Astrocyte of the cerebellum (primary cell): Measurements from ENCODE around the gene CHST15.

Experiments used
- DNase-seq: peaks from one replicate; pipeline ENCODE4 v3.0.0-alpha.2; 2011; ENCODE audit warnings: low read depth
- H3K4me3 ChIP-seq: 2 replicates; pipeline ENCODE4 v1.5.1; 2011; ENCODE audit warnings: mild to moderate bottlenecking, low read depth, low read length, moderate library complexity
- in situ Hi-C: cut with HindIII; loops from 2 replicates; pipeline ENCODE4 v1.10.0; 2017; ENCODE audit warnings: low sequenced_read_pairs
- TF ChIP-seq, protein P1 (sequence below): IDR thresholded peaks from 2 replicates; pipeline ENCODE4 v1.5.1; 2012; ENCODE audit warnings: low read length, low read depth, moderate library complexity, mild to moderate bottlenecking; ENCODE audit errors: missing control alignments

Gene CHST15

DNA sequence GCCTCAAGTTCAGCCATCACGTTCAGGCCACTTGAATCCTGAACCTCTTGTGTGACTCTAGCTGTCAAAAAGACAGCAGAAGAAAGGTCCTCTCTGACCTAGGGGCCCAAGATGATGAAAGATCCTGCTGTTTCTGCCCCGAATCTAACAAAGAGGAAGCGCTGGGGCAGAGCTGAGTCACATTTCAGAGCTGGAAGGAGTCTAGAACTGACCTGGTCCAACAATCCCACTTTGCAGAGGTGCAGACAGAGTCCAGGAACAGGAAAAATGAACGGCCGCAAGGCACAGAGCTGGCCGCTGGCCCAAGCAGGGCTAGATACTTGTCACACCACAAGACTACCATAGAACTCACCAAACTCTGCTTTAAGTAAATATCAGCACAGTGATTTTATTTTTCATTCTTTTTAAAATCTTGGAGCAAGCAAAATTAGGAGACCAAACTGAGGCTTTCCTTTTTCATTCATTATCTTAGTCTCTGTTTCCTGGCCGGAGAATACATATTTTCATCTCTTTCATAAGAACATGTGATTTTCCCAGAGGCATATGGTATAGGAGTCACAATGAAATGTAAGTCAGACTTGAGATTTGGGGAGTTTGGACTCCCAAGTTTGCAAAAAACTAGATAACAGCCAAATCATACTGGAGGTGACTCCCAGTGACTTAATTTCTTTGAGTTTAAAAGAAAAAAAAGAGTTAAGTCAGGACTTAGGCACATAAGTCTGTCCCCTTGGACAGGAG is 52.8 kb downstream of the CHST15 start:
- no peak for DNase-seq
- H3K4me3 ChIP-seq = no peak overlapping the region
- TF ChIP-seq, protein P1, sequence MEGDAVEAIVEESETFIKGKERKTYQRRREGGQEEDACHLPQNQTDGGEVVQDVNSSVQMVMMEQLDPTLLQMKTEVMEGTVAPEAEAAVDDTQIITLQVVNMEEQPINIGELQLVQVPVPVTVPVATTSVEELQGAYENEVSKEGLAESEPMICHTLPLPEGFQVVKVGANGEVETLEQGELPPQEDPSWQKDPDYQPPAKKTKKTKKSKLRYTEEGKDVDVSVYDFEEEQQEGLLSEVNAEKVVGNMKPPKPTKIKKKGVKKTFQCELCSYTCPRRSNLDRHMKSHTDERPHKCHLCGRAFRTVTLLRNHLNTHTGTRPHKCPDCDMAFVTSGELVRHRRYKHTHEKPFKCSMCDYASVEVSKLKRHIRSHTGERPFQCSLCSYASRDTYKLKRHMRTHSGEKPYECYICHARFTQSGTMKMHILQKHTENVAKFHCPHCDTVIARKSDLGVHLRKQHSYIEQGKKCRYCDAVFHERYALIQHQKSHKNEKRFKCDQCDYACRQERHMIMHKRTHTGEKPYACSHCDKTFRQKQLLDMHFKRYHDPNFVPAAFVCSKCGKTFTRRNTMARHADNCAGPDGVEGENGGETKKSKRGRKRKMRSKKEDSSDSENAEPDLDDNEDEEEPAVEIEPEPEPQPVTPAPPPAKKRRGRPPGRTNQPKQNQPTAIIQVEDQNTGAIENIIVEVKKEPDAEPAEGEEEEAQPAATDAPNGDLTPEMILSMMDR = no peak
- in situ Hi-C loops = no loop called here

DNA sequence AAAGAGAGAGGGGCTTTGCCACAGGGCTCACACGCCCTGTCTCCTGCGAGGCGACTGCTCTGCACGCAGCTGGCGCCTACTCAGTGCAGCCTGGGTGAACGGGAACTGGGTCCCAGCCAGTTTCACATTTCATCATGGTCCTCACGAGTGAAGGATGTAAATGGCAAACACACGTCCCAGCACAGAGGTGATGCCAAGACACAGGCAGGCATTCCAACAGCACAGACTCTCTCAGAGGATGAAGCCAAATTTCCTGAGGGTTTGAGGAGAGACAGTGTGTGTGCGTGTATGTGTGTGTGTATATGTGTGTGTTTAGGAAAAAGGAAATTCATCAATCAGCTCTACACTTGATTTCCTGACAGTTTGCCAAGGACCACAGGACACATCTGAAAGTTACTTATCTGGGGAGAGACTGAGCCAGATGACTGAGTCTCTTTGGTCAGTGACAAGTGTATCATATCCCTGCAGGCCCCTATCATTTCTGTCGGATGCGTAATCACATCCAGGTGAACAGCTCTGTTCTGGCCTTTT is 53.9 kb downstream of the CHST15 start:
- in situ Hi-C loops = no loop called here
- DNase-seq = no peak

DNA sequence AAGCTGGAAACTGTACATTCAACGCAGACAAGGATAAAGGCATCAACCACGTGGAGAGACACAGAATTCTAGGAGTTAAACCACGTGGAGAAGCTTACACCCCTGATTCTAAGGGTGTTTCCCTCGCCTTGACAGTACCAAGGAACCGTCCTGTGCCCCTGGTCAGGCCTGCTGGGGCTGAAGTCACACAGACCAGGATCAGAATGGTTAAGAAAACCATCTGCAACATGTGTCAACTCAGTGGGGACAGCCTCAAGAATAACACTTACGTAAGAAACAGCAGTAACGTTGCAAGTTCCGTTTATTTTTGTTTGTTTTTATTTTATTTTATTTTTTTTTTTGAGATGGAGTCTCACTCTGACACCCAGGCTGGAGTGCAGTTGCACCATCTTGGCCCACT is 55.6 kb downstream of the CHST15 start:
- H3K4me3 ChIP-seq = no peak overlapping the region
- TF ChIP-seq, protein P1 = no peak
- DNase-seq = no peak
- in situ Hi-C loops = no loop called here

More for the DNA sequence above, 53.9 kb downstream of the CHST15 start:
- H3K4me3 ChIP-seq = no peak overlapping the region
- TF ChIP-seq, protein P1 = no peak

DNA sequence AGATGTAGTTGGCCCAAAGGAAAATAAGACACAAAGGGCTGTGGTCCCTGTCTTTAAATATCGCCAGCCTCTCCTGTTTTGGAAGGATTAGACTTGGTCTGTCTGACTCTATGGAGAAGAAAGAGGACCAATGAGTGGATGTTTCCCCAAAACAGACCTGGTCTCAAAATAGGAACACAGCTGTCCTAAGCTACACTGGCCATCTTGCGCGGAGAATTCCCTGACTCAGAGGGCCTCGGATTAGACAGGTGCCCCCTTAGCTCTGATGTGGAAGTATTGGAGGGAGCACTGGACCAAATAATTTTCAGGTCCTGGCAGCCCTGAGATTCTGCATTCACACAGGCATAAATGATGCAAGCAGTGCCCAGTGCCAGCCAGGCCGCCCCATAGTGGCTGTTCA is 56.1 kb downstream of the CHST15 start:
- no peak for DNase-seq
- H3K4me3 ChIP-seq = no peak overlapping the region
- in situ Hi-C loops = no loop called here
- TF ChIP-seq, protein P1 = no peak

DNA sequence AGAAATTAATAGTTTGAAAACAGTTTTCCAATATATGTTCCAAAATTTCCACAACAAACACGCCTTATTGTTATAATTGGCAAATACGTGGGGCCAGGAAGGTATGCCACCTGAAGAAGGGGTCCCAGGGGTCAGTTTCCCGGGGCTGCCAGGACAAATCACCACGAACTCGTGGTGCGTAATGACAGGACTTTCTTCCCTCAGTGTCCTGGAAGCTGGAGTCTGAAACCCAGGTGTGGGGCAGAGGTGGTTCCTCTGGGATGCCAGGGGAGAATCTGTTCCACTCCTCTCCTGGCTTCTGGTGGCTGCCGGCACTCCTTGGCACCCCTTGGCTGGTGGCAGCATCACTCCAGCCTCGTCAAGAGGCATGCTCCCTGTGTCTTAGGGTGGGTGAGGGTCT is 56.7 kb downstream of the CHST15 start:
- in situ Hi-C loops = no loop called here
- H3K4me3 ChIP-seq = no peak overlapping the region
- DNase-seq = no peak
- TF ChIP-seq, protein P1 = no peak

DNA sequence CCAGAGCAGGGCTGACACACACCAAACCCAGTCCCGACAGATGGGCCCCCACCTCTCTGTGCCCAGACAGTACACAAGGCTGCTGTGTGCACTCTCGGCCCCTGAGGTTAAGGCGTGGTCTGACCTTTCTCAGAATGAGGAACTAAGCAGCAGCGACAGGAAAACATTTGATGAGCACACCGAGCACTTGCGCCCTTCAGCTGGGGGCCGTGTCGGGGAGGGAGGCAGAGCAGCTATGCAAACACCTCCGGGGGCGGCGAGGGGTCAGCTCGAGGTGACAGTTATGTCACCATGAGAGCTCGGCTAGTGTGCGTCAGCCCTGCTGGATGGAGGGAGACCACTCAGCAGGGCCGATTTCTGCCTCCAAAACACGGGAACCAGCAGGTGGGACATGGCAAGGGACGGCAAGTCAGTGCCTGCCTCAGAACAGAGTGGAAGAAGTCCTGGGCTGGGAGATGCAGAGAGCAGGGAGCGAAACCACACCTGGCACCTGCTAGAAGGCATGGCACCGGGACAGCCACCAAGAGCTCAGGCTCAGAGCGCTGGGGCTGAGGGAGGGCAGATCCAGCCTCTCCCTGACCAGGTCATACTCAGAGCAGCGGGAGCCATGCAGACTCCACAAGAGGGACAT is 57.4 kb downstream of the CHST15 start:
- no peak for DNase-seq
- TF ChIP-seq, protein P1 = no peak
- no peak overlapping the region for H3K4me3 ChIP-seq
- in situ Hi-C loops = no loop called here
